HEK293T (cell line): ENCODE results near the gene COX7A2.

Source experiments
- CTCF ChIA-PET: fragments of 350-600 bp; formaldehyde crosslinking; extraction: SDS; loops from one replicate; lab custom pipeline; 2021; ENCODE audit warnings: antibody characterized with exemption, inconsistent platforms; lab: Yijun Ruan, JAX
- POLR2A ChIA-PET: fragments of 350-600 bp; formaldehyde crosslinking; extraction: SDS; loops from one replicate; lab custom pipeline; 2020; ENCODE audit warnings: antibody characterized with exemption, inconsistent platforms; lab: Yijun Ruan, JAX
- DNase-seq: peaks from one replicate; pipeline ENCODE4 v3.0.0; 2012; ENCODE audit warnings: mixed read lengths; ENCODE audit errors: extremely low spot score
- ARNT ChIP-seq: fragments of 450-650 bp; IDR thresholded peaks from 2 replicates; pipeline ENCODE4 v1.6.1; 2017; ENCODE audit warnings: mild to moderate bottlenecking
- BHLHE40 ChIP-seq: fragments of 450-650 bp; IDR thresholded peaks from 2 replicates; pipeline ENCODE4 v1.6.1; 2016; ENCODE audit warnings: mild to moderate bottlenecking, moderate library complexity, borderline replicate concordance
- CTBP1 ChIP-seq: fragments of 450-650 bp; IDR thresholded peaks from 2 replicates; pipeline ENCODE4 v1.6.1; 2016; ENCODE audit warnings: borderline replicate concordance
- ELF4 ChIP-seq: fragments of 450-650 bp; IDR thresholded peaks from 2 replicates; pipeline ENCODE4 v1.6.1; 2017; ENCODE audit warnings: antibody characterized with exemption
- FOXA1 ChIP-seq: fragments of 450-650 bp; IDR thresholded peaks from 2 replicates; pipeline ENCODE4 v1.6.1; 2016; ENCODE audit warnings: mild to moderate bottlenecking
- FOXK2 ChIP-seq: fragments of 450-650 bp; IDR thresholded peaks from 2 replicates; pipeline ENCODE4 v1.6.1; 2016; ENCODE audit warnings: mild to moderate bottlenecking
- FOXM1 ChIP-seq: fragments of 450-650 bp; IDR thresholded peaks from 2 replicates; pipeline ENCODE4 v1.6.1; 2017; ENCODE audit warnings: mild to moderate bottlenecking, borderline replicate concordance
- HDGF ChIP-seq: fragments of 450-650 bp; IDR thresholded peaks from 2 replicates; pipeline ENCODE4 v1.6.1; 2017; ENCODE audit warnings: antibody characterized with exemption, borderline replicate concordance
- L3MBTL2 ChIP-seq: fragments of 450-650 bp; conservative IDR thresholded peaks from 2 replicates; pipeline ENCODE4 v1.6.1; 2016; ENCODE audit warnings: mild to moderate bottlenecking
- LEF1 ChIP-seq: fragments of 450-650 bp; IDR thresholded peaks from 2 replicates; pipeline ENCODE4 v1.6.1; 2017; ENCODE audit warnings: mild to moderate bottlenecking, borderline replicate concordance
- NFRKB ChIP-seq: fragments of 450-650 bp; IDR thresholded peaks from 2 replicates; pipeline ENCODE4 v1.6.1; 2016; ENCODE audit warnings: mild to moderate bottlenecking, moderate library complexity
- PKNOX1 ChIP-seq: fragments of 450-650 bp; IDR thresholded peaks from 2 replicates; pipeline ENCODE4 v1.6.1; 2016
- SP1 ChIP-seq: fragments of 450-650 bp; IDR thresholded peaks from 2 replicates; pipeline ENCODE4 v1.6.1; 2017
- SUZ12 ChIP-seq: fragments of 450-650 bp; IDR thresholded peaks from 2 replicates; pipeline ENCODE4 v1.6.1; 2016; ENCODE audit warnings: mild to moderate bottlenecking
- TARDBP ChIP-seq: fragments of 450-650 bp; IDR thresholded peaks from 2 replicates; pipeline ENCODE4 v1.6.1; 2016
- ZNF384 ChIP-seq: fragments of 450-650 bp; IDR thresholded peaks from 2 replicates; pipeline ENCODE4 v1.6.1; 2016

The COX7A2 gene

GRCh38 chr6:75243333-75244062 lies at the start of gene COX7A2:
COX7A2 (minus strand) TSS chr6:75243801; CDS start chr6:75243734, 67 bp downstream.
- TF ChIP-seq ELF4 (peak; percentile 67), L3MBTL2 (peak; percentile 70; the same call in 1 of the 2 replicates), TARDBP (no peak), FOXK2 (no peak), CTBP1 (peak; percentile 35; the same call in 1 of the 2 replicates), ZNF384 (no peak)
- ChIA-PET CTCF (interaction anchor here (1.5 kb wide), 1 partner anchor 32 kb away, joined by 4 read pairs; no protein-coding TSS in a partner anchor), POLR2A (interaction anchor here (0.6 to 1.9 kb wide), 23 partner anchors 9 to 457 kb away, joined by 3 to 11 read pairs (median 3); partner anchors contain the start of genes FILIP1 and TMEM30A)
- DNase-seq: peak; percentile 86

GRCh38 chr6:75292555-75292954 lies 49.0 kb upstream of the COX7A2 start:
- POLR2A ChIA-PET: no interaction called here
- TF ChIP-seq SUZ12: no peak
- TF ChIP-seq ELF4: no peak
- no peak for TF ChIP-seq LEF1
- TF ChIP-seq HDGF: no peak
- TF ChIP-seq FOXK2: no peak
- TF ChIP-seq ARNT: no peak
- TF ChIP-seq L3MBTL2: no peak
- no peak for TF ChIP-seq PKNOX1
- CTCF ChIA-PET: no interaction called here
- no peak for DNase-seq

GRCh38 chr6:75291744-75292143 lies 48.1 kb upstream of the COX7A2 start:
- ChIA-PET CTCF (no interaction called here), POLR2A (no interaction called here)
- DNase-seq: no peak
- TF ChIP-seq FOXA1: no peak
- no peak for TF ChIP-seq FOXM1
- TF ChIP-seq SUZ12: no peak
- TF ChIP-seq ZNF384: no peak
- no peak for TF ChIP-seq LEF1
- no peak for TF ChIP-seq SP1
- TF ChIP-seq FOXK2: no peak
- TF ChIP-seq L3MBTL2: no peak
- no peak for TF ChIP-seq ELF4
- no peak for TF ChIP-seq PKNOX1
- no peak for TF ChIP-seq TARDBP
- TF ChIP-seq CTBP1: no peak
- TF ChIP-seq BHLHE40: no peak

GRCh38 chr6:75291331-75291730 lies 47.7 kb upstream of the COX7A2 start:
- POLR2A ChIA-PET: no interaction called here

GRCh38 chr6:75290136-75290945 lies 46.7 kb upstream of the COX7A2 start:
- ChIA-PET POLR2A (no interaction called here), CTCF (no interaction called here)
- TF ChIP-seq FOXA1 (no peak), PKNOX1 (no peak), HDGF (no peak), TARDBP (no peak), CTBP1 (no peak), ZNF384 (no peak), NFRKB (no peak), BHLHE40 (no peak), ARNT (no peak), L3MBTL2 (no peak), SP1 (no peak), FOXM1 (no peak), SUZ12 (no peak), LEF1 (no peak)
- DNase-seq: no peak

More at GRCh38 chr6:75291331-75291730, 47.7 kb upstream of the COX7A2 start:
- CTCF ChIA-PET: no interaction called here
- no peak for DNase-seq
- TF ChIP-seq PKNOX1 (peak; percentile 43; the same call in 1 of the 2 replicates), L3MBTL2 (no peak)

GRCh38 chr6:75288023-75288422 lies 44.4 kb upstream of the COX7A2 start:
- POLR2A ChIA-PET: no interaction called here
- TF ChIP-seq ARNT (no peak), L3MBTL2 (no peak)
- DNase-seq: no peak
- CTCF ChIA-PET: no interaction called here
